ENCODE measurements around the gene GLS.

Gene GLS

GRCh38 chr2:190940454-190940853 is 59.8 kb downstream of the GLS start:
- Histone ChIP-seq H2BK15ac (ENCODE audit: low read length) (no peak overlapping the region), H4K91ac (ENCODE audit: low read depth, low read length, poor library complexity) (no peak overlapping the region), H3K4me2 (ENCODE audit: insufficient read depth, low read length, poor library complexity, severe bottlenecking) (no peak overlapping the region), H3K36me3 (replicated peaks in 1 of 2; ENCODE audit: control insufficient read depth in 2 of 2, insufficient read depth in 2 of 2, low read length in 2 of 2) (peaks cover 0 to 1% of the 10 kb centered on the region in 2 donors), H3K4me3 (ENCODE audit: low read length in 2 of 2) (no peak overlapping the region), H3K27ac (replicated peaks; ENCODE audit: low read length) (no peak overlapping the region), H3K9me3 (replicated peaks in 1 of 2; ENCODE audit: control insufficient read depth in 2 of 2, insufficient read depth in 1 of 2, low read depth in 1 of 2, low read length in 2 of 2) (no peaks in the 10 kb centered on the region), H3K4me1 (ENCODE audit: control insufficient read depth in 2 of 2, insufficient read depth in 1 of 2, low read depth in 1 of 2, low read length in 2 of 2) (no peaks in the 10 kb centered on the region), H2BK12ac (ENCODE audit: low read length) (no peak overlapping the region), H2AFZ (ENCODE audit: low read length) (no peak overlapping the region), H2AK5ac (ENCODE audit: low read depth, low read length) (no peak overlapping the region), H2BK5ac (ENCODE audit: low read length) (no peak overlapping the region), H3K18ac (ENCODE audit: low read length) (no peak overlapping the region), H3K14ac (ENCODE audit: low read length) (no peak overlapping the region), H2BK120ac (ENCODE audit: low read depth, low read length) (no peak overlapping the region), H3K4ac (ENCODE audit: low read length) (no peak overlapping the region), H4K8ac (ENCODE audit: low read depth, low read length) (no peak overlapping the region), H3K9ac (ENCODE audit: low read depth, low read length, poor library complexity) (no peak overlapping the region), H3K79me1 (ENCODE audit: low read depth, low read length) (no peaks in the 10 kb centered on the region), H3K27me3 (ENCODE audit: control insufficient read depth in 3 of 3, insufficient read depth in 3 of 3, low read depth in 1 of 3, low read length in 3 of 3) (no peaks in the 10 kb centered on the region), H3K23ac (ENCODE audit: low read depth, low read length, poor library complexity) (no peak overlapping the region)
- WGBS, 2 donors (ENCODE audit: extremely low coverage in 2 of 2, insufficient read length in 2 of 2, insufficient replicate concordance in 1 of 2) = no CpG with 5 or more reads among the region's 1 CpG
- no peak for DNase-seq (ENCODE audit: low spot score)

DNA sequence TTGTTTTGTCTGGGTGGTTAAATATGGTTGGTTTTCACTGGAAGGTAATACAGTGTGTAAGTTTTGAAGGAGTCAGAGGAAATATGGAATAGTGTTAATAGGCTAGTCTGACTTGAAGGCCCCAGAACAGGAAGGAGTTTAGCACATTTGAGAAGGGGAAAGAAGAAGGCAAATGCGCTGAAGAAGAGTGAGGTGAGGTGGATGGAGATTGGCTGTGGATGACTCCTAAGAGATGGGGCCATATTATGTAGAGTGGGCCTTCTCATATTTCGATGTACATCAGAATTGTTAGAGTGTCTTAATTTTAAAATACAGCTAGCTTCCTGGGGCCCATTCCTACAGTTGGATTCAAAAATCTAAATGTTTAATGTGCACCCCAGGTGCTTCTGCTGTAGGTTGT is 61.0 kb downstream of the GLS start:
- Histone ChIP-seq H3K36me3 (replicated peaks in 1 of 2; ENCODE audit: control insufficient read depth in 2 of 2, insufficient read depth in 2 of 2, low read length in 2 of 2) (no peaks in the 10 kb centered on the region), H2BK5ac (ENCODE audit: low read length) (no peak overlapping the region), H3K4me3 (ENCODE audit: low read length in 2 of 2) (no peak overlapping the region), H3K79me1 (ENCODE audit: low read depth, low read length) (no peaks in the 10 kb centered on the region), H2AK5ac (ENCODE audit: low read depth, low read length) (no peak overlapping the region), H3K4me1 (ENCODE audit: control insufficient read depth in 2 of 2, insufficient read depth in 1 of 2, low read depth in 1 of 2, low read length in 2 of 2) (no peaks in the 10 kb centered on the region), H3K27me3 (ENCODE audit: control insufficient read depth in 3 of 3, insufficient read depth in 3 of 3, low read depth in 1 of 3, low read length in 3 of 3) (no peaks in the 10 kb centered on the region), H3K9ac (ENCODE audit: low read depth, low read length, poor library complexity) (no peak overlapping the region), H4K8ac (ENCODE audit: low read depth, low read length) (no peak overlapping the region), H4K91ac (ENCODE audit: low read depth, low read length, poor library complexity) (no peak overlapping the region), H3K18ac (ENCODE audit: low read length) (no peak overlapping the region), H2AFZ (ENCODE audit: low read length) (no peak overlapping the region), H2BK15ac (ENCODE audit: low read length) (no peak overlapping the region), H3K4me2 (ENCODE audit: insufficient read depth, low read length, poor library complexity, severe bottlenecking) (no peak overlapping the region), H3K9me3 (replicated peaks in 1 of 2; ENCODE audit: control insufficient read depth in 2 of 2, insufficient read depth in 1 of 2, low read depth in 1 of 2, low read length in 2 of 2) (no peaks in the 10 kb centered on the region), H2BK120ac (ENCODE audit: low read depth, low read length) (no peak overlapping the region), H2BK12ac (ENCODE audit: low read length) (no peak overlapping the region), H3K14ac (ENCODE audit: low read length) (no peak overlapping the region), H3K27ac (replicated peaks; ENCODE audit: low read length) (no peak overlapping the region), H3K4ac (ENCODE audit: low read length) (no peak overlapping the region), H3K23ac (ENCODE audit: low read depth, low read length, poor library complexity) (no peak overlapping the region)
- DNase-seq (ENCODE audit: low spot score) = no peak
- WGBS, 2 donors (ENCODE audit: extremely low coverage in 2 of 2, insufficient read length in 2 of 2, insufficient replicate concordance in 1 of 2) = no CpG with 5 or more reads among the region's 2 CpGs

DNA sequence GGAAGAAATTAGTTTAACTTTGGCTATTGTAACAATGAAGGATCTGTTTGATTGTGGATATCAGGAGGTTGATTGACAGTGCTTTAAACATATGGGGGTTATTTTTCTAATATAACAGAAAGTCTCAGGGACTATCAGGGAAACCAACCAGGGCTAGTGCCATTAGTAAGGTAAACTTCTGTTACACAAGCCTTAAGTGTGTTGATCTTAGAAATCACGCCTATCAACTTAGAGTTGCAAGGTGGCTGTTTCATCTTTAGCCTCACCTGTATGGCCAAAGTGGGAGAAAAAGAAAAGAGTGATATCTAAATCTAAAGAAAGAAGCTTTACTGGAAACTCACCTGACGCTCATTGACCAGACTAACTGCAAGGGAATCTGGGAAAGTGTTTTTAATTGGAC is 62.1 kb downstream of the GLS start:
- no peak overlapping the region for H2BK5ac ChIP-seq (ENCODE audit: low read length)
- no peak overlapping the region for H3K23ac ChIP-seq (ENCODE audit: low read depth, low read length, poor library complexity)
- no peak overlapping the region for H2AFZ ChIP-seq (ENCODE audit: low read length)
- no peak overlapping the region for H2BK15ac ChIP-seq (ENCODE audit: low read length)
- DNase-seq (ENCODE audit: low spot score) = no peak
- no peak overlapping the region for H3K4me3 ChIP-seq (ENCODE audit: low read length in 2 of 2)
- H2BK120ac ChIP-seq (ENCODE audit: low read depth, low read length) = no peak overlapping the region
- H3K36me3 ChIP-seq (replicated peaks in 1 of 2; ENCODE audit: control insufficient read depth in 2 of 2, insufficient read depth in 2 of 2, low read length in 2 of 2) = no peaks in the 10 kb centered on the region
- H3K4me2 ChIP-seq (ENCODE audit: insufficient read depth, low read length, poor library complexity, severe bottlenecking) = no peak overlapping the region
- H4K8ac ChIP-seq (ENCODE audit: low read depth, low read length) = no peak overlapping the region
- H3K27me3 ChIP-seq (ENCODE audit: control insufficient read depth in 3 of 3, insufficient read depth in 3 of 3, low read depth in 1 of 3, low read length in 3 of 3) = no peaks in the 10 kb centered on the region
- H3K9ac ChIP-seq (ENCODE audit: low read depth, low read length, poor library complexity) = no peak overlapping the region
- no peak overlapping the region for H3K4ac ChIP-seq (ENCODE audit: low read length)
- H3K79me1 ChIP-seq (ENCODE audit: low read depth, low read length) = no peaks in the 10 kb centered on the region
- WGBS, 2 donors (ENCODE audit: extremely low coverage in 2 of 2, insufficient read length in 2 of 2, insufficient replicate concordance in 1 of 2) = no CpG with 5 or more reads among the region's 2 CpGs
- no peak overlapping the region for H4K91ac ChIP-seq (ENCODE audit: low read depth, low read length, poor library complexity)
- no peak overlapping the region for H3K14ac ChIP-seq (ENCODE audit: low read length)
- no peaks in the 10 kb centered on the region for H3K9me3 ChIP-seq (replicated peaks in 1 of 2; ENCODE audit: control insufficient read depth in 2 of 2, insufficient read depth in 1 of 2, low read depth in 1 of 2, low read length in 2 of 2)
- H3K4me1 ChIP-seq (ENCODE audit: control insufficient read depth in 2 of 2, insufficient read depth in 1 of 2, low read depth in 1 of 2, low read length in 2 of 2) = peaks cover 0 to 2% of the 10 kb centered on the region in 2 donors
- no peak overlapping the region for H3K18ac ChIP-seq (ENCODE audit: low read length)
- no peak overlapping the region for H2AK5ac ChIP-seq (ENCODE audit: low read depth, low read length)
- no peak overlapping the region for H3K27ac ChIP-seq (replicated peaks; ENCODE audit: low read length)
- H2BK12ac ChIP-seq (ENCODE audit: low read length) = no peak overlapping the region

DNA sequence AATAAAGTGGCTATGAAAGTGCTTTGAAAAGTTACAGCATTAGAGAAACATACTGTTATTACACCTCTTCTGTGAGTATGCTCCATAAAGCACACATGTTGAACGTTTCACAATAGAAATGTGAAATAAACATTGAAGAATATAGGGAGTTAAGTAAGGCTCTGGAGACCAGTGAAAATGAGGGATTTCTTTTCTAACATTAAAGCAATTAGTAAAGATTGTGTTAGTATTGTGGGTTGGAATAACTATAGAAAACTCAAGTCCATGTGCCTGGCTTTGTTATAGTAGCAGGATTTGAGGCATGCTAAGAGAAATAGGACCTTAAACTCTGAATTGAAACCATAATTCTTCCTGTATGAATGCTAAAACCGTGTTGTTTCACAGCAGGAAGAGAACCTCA is 63.1 kb downstream of the GLS start:
- DNase-seq (ENCODE audit: low spot score) = no peak
- H2BK5ac ChIP-seq (ENCODE audit: low read length) = no peak overlapping the region
- H3K23ac ChIP-seq (ENCODE audit: low read depth, low read length, poor library complexity) = no peak overlapping the region
- H4K8ac ChIP-seq (ENCODE audit: low read depth, low read length) = no peak overlapping the region
- no peak overlapping the region for H3K14ac ChIP-seq (ENCODE audit: low read length)
- no peaks in the 10 kb centered on the region for H3K79me1 ChIP-seq (ENCODE audit: low read depth, low read length)
- H3K4me1 ChIP-seq (ENCODE audit: control insufficient read depth in 2 of 2, insufficient read depth in 1 of 2, low read depth in 1 of 2, low read length in 2 of 2) = peaks cover 0 to 2% of the 10 kb centered on the region in 2 donors
- no peak overlapping the region for H2BK120ac ChIP-seq (ENCODE audit: low read depth, low read length)
- H3K9me3 ChIP-seq (replicated peaks in 1 of 2; ENCODE audit: control insufficient read depth in 2 of 2, insufficient read depth in 1 of 2, low read depth in 1 of 2, low read length in 2 of 2) = no peaks in the 10 kb centered on the region
- H3K4me3 ChIP-seq (ENCODE audit: low read length in 2 of 2) = no peak overlapping the region
- H3K36me3 ChIP-seq (replicated peaks in 1 of 2; ENCODE audit: control insufficient read depth in 2 of 2, insufficient read depth in 2 of 2, low read length in 2 of 2) = no peaks in the 10 kb centered on the region
- H3K27me3 ChIP-seq (ENCODE audit: control insufficient read depth in 3 of 3, insufficient read depth in 3 of 3, low read depth in 1 of 3, low read length in 3 of 3) = no peaks in the 10 kb centered on the region
- WGBS, 2 donors (ENCODE audit: extremely low coverage in 2 of 2, insufficient read length in 2 of 2, insufficient replicate concordance in 1 of 2) = no CpG with 5 or more reads among the region's 2 CpGs
- H3K18ac ChIP-seq (ENCODE audit: low read length) = no peak overlapping the region
- no peak overlapping the region for H3K9ac ChIP-seq (ENCODE audit: low read depth, low read length, poor library complexity)
- H2BK15ac ChIP-seq (ENCODE audit: low read length) = no peak overlapping the region
- no peak overlapping the region for H3K27ac ChIP-seq (replicated peaks; ENCODE audit: low read length)
- H2AFZ ChIP-seq (ENCODE audit: low read length) = no peak overlapping the region
- H4K91ac ChIP-seq (ENCODE audit: low read depth, low read length, poor library complexity) = no peak overlapping the region
- no peak overlapping the region for H3K4ac ChIP-seq (ENCODE audit: low read length)
- H2BK12ac ChIP-seq (ENCODE audit: low read length) = no peak overlapping the region
- H3K4me2 ChIP-seq (ENCODE audit: insufficient read depth, low read length, poor library complexity, severe bottlenecking) = no peak overlapping the region
- H2AK5ac ChIP-seq (ENCODE audit: low read depth, low read length) = no peak overlapping the region
